Thoracic aorta endothelial cell (primary cell): Measurements from ENCODE around the gene TIGD4. TPM values are rescaled to one million over a fixed set of nuclear protein-coding genes. Genes with fewer than 3 reads are reported as not detected.

Experiments
- total RNA-seq: library from RNA; depleted of rRNA; stranded (reverse); fragments of >200 nt; gene quantifications from 2 replicates; pipeline ENCODE4 v1.2.3, GENCODE V29; 2012

Gene TIGD4
- 0.27 and 0.29 TPM in 2 replicates for total RNA-seq

GRCh38 chr4:152779513-152780266 is at the start of gene TIGD4, which contains the start of gene ARFIP1:
TIGD4 (minus strand) TSS chr4:152779730; CDS start chr4:152771004, 8,726 bp downstream.
ARFIP1 (plus strand) TSS chr4:152779954; CDS start chr4:152829634, 49,680 bp downstream.

Other genes with a start within 250 kb of the TIGD4 start
- 58.6 and 59.9 TPM in 2 replicates for gene FBXW7, start 243.6 kb downstream of the TIGD4 start, total RNA-seq
- 12.1 and 20.7 TPM in 2 replicates for gene TMEM154, start 99.7 kb downstream of the TIGD4 start, total RNA-seq
- gene ARFIP1, start 224 bp upstream of the TIGD4 start, total RNA-seq, result 52.2 and 61.3 TPM in 2 replicates
- gene FHDC1, start 156.6 kb upstream of the TIGD4 start, total RNA-seq, result 0.07 and 0.13 TPM in 2 replicates